Activated naive CD8-positive, alpha-beta T cell (primary cell): ENCODE measurements around the gene PDX1.
A peak's percentile ranks its signal among the peaks of the same experiment; 100 is the strongest.

ENCODE experiments used
- H3K27ac Mint-ChIP-seq: one replicate; pipeline ENCODE4 v1.8.0; 2021; ENCODE audit warnings: mixed read lengths
- H3K27me3 Mint-ChIP-seq: one replicate; pipeline ENCODE4 v1.8.0; 2021; ENCODE audit warnings: mixed read lengths
- H3K36me3 Mint-ChIP-seq: one replicate; pipeline ENCODE4 v1.8.0; 2021; ENCODE audit warnings: mixed read lengths
- H3K4me1 Mint-ChIP-seq: one replicate; pipeline ENCODE4 v1.8.0; 2021; ENCODE audit warnings: low read depth, mixed read lengths
- H3K4me3 Mint-ChIP-seq: one replicate; pipeline ENCODE4 v1.8.0; 2021; ENCODE audit warnings: mild to moderate bottlenecking, mixed read lengths
- H3K9me3 Mint-ChIP-seq: one replicate; pipeline ENCODE4 v1.8.0; 2021; ENCODE audit warnings: low read depth, mixed read lengths

PDX1 gene

GRCh38 chr13:27928353-27928804, 8.6 kb downstream of the PDX1 start:
- Mint-ChIP-seq H3K27ac (no peak overlapping the region), H3K4me1 (peaks cover 33% of the 10 kb centered on the region), H3K36me3 (no peaks in the 10 kb centered on the region), H3K4me3 (no peak overlapping the region), H3K9me3 (no peaks in the 10 kb centered on the region), H3K27me3 (peaks cover 57% of the 10 kb centered on the region)

- Mint-ChIP-seq H3K36me3 (no peaks in the 10 kb centered on the region), H3K4me3 (no peak overlapping the region), H3K4me1 (peaks cover 28% of the 10 kb centered on the region), H3K27me3 (peaks cover 52% of the 10 kb centered on the region), H3K27ac (no peak overlapping the region), H3K9me3 (no peaks in the 10 kb centered on the region)
These were observed 9.3 kb downstream of the PDX1 start for GRCh38 chr13:27928805-27929753.

GRCh38 chr13:27929868-27930267, 10.1 kb downstream of the PDX1 start:
- Mint-ChIP-seq H3K4me3 (no peak overlapping the region), H3K36me3 (no peaks in the 10 kb centered on the region), H3K27me3 (peaks cover 50% of the 10 kb centered on the region), H3K4me1 (peaks cover 26% of the 10 kb centered on the region), H3K9me3 (no peaks in the 10 kb centered on the region), H3K27ac (no peak overlapping the region)

DNA sequence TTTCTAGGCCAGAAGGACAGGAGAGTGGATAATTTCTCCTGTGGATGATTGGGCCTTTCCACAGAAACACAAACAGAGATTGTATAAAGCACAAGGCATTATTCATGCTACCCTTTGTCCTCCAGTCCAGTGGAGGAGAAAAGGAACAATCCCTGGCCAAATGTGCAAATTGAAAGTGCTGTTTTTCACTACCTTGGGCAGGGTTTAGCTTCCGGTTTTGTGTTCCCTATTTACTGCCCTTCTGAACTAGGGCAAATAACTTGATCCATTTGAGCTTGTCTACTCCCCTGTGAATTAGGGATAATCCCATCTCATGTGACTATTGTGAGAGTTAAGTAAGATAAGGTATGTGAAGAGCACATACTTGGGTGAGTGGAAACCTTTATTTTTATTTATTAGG, 13.3 kb downstream of the PDX1 start:
- H3K27ac Mint-ChIP-seq: no peak overlapping the region
- H3K27me3 Mint-ChIP-seq: peaks cover 27% of the 10 kb centered on the region
- H3K36me3 Mint-ChIP-seq: no peaks in the 10 kb centered on the region
- H3K4me3 Mint-ChIP-seq: no peak overlapping the region
- no peaks in the 10 kb centered on the region for H3K9me3 Mint-ChIP-seq
- H3K4me1 Mint-ChIP-seq: peaks cover 2% of the 10 kb centered on the region

- no peaks in the 10 kb centered on the region for H3K36me3 Mint-ChIP-seq
- H3K4me3 Mint-ChIP-seq: no peak overlapping the region
- H3K4me1 Mint-ChIP-seq: peaks cover 2% of the 10 kb centered on the region
- H3K9me3 Mint-ChIP-seq: no peaks in the 10 kb centered on the region
- no peak overlapping the region for H3K27ac Mint-ChIP-seq
- peaks cover 24% of the 10 kb centered on the region for H3K27me3 Mint-ChIP-seq
These were observed 14.0 kb downstream of the PDX1 start for GRCh38 chr13:27933580-27934328.

GRCh38 chr13:27942972-27943371, 23.2 kb downstream of the PDX1 start:
- Mint-ChIP-seq H3K9me3 (peaks cover 11% of the 10 kb centered on the region), H3K36me3 (no peaks in the 10 kb centered on the region), H3K27me3 (peaks cover 12% of the 10 kb centered on the region), H3K27ac (no peak overlapping the region), H3K4me3 (no peak overlapping the region), H3K4me1 (no peaks in the 10 kb centered on the region)

DNA sequence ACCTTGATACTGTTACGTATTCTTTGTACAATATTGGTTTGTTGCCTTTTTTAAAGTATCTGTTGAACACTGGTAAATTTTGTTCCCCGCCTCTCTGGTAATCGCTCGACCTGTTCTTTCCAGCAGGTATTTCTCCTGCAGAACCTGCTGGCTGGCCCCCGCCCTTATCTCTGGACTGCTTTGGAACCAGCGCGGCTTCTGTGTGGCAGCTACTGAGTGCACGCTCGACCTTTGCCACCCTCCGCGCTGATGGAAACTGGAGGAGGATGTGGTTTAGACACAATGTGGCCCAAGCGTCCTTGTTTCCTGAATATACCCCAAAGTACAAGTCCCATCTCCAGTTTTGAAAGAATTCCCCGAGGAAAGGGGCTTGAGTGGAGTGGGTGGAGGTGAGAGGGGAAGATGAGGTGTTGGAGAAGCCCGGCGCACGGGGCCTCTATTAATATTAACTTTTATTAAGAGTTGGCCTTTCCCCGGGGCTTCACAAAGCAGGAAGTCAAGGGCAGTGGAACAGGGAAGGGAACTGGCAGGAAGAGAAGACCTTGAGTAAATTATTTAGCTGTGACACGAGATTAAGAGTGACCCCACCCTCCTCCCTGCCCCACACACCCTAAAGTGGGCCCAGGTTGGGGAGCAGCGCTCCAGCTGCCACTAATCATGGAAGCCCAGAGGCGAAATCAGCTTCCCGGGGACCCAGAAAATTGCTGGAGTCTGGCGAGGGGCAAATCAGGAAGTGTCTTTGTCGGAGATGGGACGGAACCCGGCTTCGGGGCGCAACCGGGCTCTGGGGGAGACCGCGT, 33.3 kb downstream of the PDX1 start:
- H3K4me1 Mint-ChIP-seq: peaks cover 16% of the 10 kb centered on the region
- peaks cover 2% of the 10 kb centered on the region for H3K36me3 Mint-ChIP-seq
- peaks cover 6% of the 10 kb centered on the region for H3K9me3 Mint-ChIP-seq
- peak overlapping the region; percentile 75 for H3K4me3 Mint-ChIP-seq
- no peak overlapping the region for H3K27ac Mint-ChIP-seq
- H3K27me3 Mint-ChIP-seq: peaks cover 39% of the 10 kb centered on the region

DNA sequence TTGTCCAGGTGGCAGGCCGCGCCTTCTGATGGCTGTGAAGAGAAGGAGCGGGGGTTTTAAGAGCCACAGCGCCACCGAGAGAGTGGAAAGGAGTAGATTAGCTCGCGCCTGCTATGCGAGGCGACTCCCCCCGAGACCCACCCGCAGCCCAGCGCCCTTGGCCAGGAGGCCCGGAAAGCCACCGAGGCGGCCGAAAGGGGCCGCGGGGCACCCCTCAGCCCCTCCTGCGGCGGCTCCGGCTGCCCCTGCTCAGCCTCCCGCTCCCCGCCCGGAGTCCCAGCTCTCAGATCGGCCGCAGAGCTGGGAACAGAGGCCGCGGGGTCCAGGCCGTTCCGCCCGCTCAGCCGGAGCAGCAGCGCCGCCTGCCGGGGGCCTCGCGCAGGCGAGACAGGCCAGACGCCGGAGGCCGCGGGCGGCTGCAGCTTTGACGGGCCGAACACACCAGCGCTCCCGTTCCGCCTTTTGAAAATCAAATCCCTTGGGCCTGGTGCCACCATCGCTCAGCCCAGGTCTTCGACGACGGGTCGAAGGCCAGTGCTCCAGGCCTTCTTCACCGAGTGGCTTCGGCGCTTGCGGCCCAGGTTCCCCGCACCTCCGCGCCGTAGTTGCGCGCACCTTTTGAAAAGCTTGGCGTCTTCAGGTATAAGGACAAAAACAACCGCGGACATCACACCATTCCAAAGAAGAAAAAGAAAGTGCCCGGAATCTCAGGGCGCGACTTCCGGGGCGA, 34.0 kb downstream of the PDX1 start:
- peaks cover 41% of the 10 kb centered on the region for H3K27me3 Mint-ChIP-seq
- H3K4me1 Mint-ChIP-seq: peaks cover 16% of the 10 kb centered on the region
- H3K27ac Mint-ChIP-seq: no peak overlapping the region
- H3K9me3 Mint-ChIP-seq: peaks cover 6% of the 10 kb centered on the region
- H3K4me3 Mint-ChIP-seq: peak overlapping the region; percentile 82
- H3K36me3 Mint-ChIP-seq: peaks cover 2% of the 10 kb centered on the region

DNA sequence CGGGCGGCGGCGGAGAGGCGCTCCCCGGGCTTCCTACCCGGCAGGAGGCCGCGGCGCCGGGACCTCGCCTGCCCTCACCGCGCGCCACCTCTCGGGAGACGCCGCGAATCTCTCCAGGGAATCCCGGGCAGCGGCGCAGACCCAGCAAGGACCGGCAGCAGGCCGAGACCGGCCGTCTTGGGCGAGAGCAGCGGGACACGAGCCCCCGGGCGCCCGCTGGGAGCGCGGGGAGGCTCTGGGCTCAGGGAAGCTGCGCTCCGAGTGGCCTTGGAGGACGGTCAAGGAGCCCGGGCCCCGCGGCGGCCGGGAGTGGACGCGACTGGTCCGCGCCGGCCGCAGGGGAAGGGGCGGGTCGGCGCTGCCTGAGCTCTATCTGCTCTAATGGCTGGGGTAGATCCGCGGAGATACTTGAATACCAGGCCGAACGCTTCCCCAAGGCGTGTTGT, 34.6 kb downstream of the PDX1 start:
- H3K9me3 Mint-ChIP-seq: peaks cover 6% of the 10 kb centered on the region
- peak overlapping the region; percentile 82 for H3K4me3 Mint-ChIP-seq
- H3K27me3 Mint-ChIP-seq: peaks cover 44% of the 10 kb centered on the region
- peaks cover 16% of the 10 kb centered on the region for H3K4me1 Mint-ChIP-seq
- no peak overlapping the region for H3K27ac Mint-ChIP-seq
- peaks cover 2% of the 10 kb centered on the region for H3K36me3 Mint-ChIP-seq

GRCh38 chr13:27955014-27955591, 35.3 kb downstream of the PDX1 start:
- Mint-ChIP-seq H3K4me1 (peaks cover 18% of the 10 kb centered on the region), H3K4me3 (peak overlapping the region; percentile 52), H3K36me3 (no peaks in the 10 kb centered on the region), H3K27me3 (peaks cover 43% of the 10 kb centered on the region), H3K27ac (no peak overlapping the region), H3K9me3 (peaks cover 3% of the 10 kb centered on the region)

GRCh38 chr13:27956576-27957300, 36.9 kb downstream of the PDX1 start:
- no peak overlapping the region for H3K27ac Mint-ChIP-seq
- no peak overlapping the region for H3K4me3 Mint-ChIP-seq
- H3K27me3 Mint-ChIP-seq: peaks cover 38% of the 10 kb centered on the region
- no peaks in the 10 kb centered on the region for H3K9me3 Mint-ChIP-seq
- H3K36me3 Mint-ChIP-seq: no peaks in the 10 kb centered on the region
- peaks cover 22% of the 10 kb centered on the region for H3K4me1 Mint-ChIP-seq

DNA sequence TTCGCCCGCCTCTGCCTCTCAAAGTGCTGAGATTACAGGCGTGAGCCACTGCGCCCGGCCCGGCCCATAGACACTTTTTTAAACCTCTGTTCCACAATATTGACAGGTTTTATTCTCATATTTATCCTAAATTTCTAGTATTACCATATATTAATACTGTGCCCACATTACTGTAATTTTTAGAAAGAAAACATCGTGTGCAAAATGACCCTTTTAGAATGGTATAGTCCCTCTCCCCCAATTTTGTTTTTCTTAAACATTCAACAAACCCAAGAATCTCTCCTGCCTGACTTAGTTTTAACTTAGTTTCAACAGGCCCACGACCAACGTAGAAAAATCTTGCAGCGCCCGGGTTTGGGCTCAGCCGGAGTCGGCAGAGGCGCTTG, 40.2 kb downstream of the PDX1 start:
- H3K27ac Mint-ChIP-seq: no peak overlapping the region
- peaks cover 11% of the 10 kb centered on the region for H3K4me1 Mint-ChIP-seq
- H3K4me3 Mint-ChIP-seq: peak overlapping the region; percentile 56
- peaks cover 43% of the 10 kb centered on the region for H3K27me3 Mint-ChIP-seq
- no peaks in the 10 kb centered on the region for H3K9me3 Mint-ChIP-seq
- no peaks in the 10 kb centered on the region for H3K36me3 Mint-ChIP-seq
